NCI-H1092 treated with DMSO at 0.1 percent for 48 hours (cell line): ENCODE data around the gene SDHC.
"Not testable (repeated sequence)": the region's sequence is repeated elsewhere in the genome, so short reads cannot be mapped to it uniquely, and the experiment has no call there.

Source experiments
- DNase-seq: peaks from one replicate; lab custom pipeline; 2025; lab: John Stamatoyannopoulos, UW

The SDHC gene

DNA sequence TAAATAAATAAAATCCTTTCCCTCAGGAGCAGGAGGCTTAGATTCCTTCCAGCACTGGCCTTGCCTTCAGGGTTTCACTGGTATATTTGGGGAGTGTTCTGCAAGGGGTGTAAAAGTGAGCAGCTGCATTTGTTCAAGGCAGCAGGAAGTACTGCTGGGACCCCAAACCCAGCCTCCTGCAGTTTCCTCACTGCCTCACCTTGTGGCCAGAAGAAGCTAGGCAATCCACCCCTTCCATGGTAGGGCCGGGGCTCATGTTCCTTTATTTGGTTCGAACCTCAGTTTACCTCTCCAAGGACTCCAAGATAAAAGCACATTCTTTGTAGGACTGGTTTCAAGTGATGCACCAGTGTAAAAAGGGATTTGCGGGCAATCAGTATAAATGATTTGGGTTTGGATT, 74.5 kb downstream of the SDHC start:
- no peak for DNase-seq

DNA sequence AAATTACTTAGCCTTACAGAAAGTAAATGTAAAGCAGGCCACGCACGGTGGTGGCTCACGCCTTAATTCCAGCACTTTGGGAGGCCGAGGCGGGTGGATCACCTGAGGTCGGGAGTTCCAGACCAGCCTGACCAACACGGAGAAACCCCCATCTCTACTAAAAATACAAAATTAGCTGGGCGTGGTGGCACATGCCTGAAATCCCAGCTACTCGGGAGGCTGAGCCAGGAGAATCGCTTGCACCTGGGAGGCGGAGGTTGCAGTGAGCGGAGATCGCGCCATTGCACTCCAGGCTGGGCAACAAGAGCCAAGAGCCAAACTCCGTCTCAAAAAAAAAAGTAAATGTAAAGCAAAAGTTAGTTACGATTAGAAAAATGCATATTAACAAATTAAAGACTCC, 75.0 kb downstream of the SDHC start:
- not testable (repeated sequence) for DNase-seq

DNA sequence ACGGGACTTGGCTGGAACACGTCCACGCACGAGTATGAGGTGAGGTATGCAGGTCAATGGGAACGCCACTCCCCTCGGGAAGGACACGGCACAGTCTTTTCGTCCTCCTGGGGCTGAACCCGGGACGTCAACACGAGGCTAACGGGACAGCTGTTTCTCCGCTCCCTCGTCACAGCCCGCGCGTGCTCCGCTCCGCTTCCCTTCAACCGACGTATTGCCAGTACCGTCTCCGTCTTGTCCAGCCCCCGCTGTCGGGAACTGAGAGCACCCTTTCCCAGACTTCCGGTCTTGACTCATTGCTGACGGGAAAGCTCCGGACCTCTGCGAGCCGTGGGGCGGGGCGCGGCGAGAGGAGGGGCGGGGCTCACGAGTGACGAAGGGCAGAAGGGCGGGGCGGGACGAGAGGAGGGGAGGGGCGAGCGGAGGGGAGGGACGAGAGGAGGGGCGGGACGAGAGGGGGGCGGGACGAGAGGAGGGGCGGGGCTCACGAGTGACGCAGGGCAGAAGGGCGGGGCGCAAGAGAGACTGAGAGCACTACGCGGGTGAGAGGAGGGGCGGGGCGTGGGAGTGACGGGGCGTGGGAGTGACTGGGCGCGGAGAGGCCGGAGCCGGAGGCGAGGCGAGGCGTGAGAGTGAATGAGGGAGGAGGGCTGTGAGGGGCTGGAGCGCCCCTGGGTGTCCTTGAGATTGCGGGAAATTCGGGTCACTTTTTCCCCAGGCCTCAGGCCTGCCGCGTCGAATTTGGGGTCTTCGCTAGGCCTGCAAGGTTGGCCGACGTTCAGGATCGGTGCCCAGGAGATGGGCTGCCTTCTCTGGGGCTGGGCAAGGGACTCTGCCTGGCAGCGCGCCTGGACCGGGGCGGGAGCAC, 75.7 kb downstream of the SDHC start:
- peak; percentile 97 for DNase-seq

- DNase-seq, result no peak
Measured at GRCh38 chr1:161390559-161390858, 76.3 kb downstream of the SDHC start.

DNA sequence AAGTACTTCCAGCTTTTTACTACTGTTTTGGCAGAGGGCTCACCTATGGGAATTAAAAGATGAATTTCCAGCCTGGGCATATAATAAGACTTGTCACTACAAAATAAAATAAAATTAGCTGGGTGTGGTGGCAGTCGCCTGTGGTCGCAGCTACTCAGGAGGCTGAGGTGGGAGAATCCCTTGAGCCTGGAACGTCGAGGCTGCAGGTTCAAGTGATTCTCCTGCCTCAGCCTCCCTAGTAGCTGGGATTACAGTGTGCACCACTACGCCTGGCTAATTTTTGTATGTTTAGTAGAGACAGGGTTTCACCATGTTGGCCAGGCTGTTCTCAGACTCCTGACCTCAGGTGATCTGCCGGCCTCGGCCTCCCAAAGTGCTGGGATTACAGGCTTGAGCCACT, 77.0 kb downstream of the SDHC start:
- DNase-seq, result not testable (repeated sequence)

- DNase-seq, result no peak
Measured at GRCh38 chr1:161391611-161392010, 77.4 kb downstream of the SDHC start.

- no peak for DNase-seq
Measured at GRCh38 chr1:161393151-161393550, 79.0 kb downstream of the SDHC start.

DNA sequence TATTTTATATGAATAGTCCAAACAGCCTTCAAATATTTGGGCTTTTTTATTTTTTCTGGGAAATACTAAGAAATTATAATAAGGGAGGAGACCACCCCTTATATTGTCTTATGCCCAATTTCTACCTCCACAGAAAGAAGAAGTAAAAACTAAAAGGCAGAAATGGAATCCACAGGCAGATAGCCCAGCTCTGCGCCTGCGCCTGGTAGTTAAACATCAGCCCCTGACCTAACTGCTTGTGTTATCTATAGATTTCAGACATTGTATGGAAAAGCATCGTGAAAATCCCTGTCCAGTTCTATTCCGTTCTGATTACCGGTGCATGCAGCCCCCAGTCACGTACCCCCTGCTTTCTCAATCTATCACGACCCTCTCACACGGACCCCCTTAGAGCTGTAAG, 82.9 kb downstream of the SDHC start:
- not testable (repeated sequence) for DNase-seq

- no peak for DNase-seq
Measured at GRCh38 chr1:161398900-161399256, 84.7 kb downstream of the SDHC start.

GRCh38 chr1:161399257-161399998, 85.2 kb downstream of the SDHC start:
- peak; percentile 93 for DNase-seq

DNA sequence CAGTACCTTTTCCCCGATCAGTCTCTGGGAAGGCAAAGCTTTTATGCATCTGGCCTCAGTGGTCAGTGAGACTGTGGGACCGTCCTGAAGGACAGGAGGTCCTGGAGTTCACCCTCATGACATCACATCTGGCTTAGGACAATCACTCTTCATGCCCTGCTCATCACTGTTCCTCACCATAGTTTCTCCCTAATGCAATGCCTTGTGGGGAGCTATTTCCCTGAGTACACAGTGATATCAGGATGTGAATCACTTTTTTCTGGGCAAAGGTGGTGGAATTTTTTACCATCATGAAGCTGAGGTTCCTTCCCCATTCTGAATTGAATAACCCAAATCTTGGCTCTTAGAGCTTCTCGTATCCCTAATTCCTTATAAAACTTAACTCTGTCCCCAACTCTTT, 88.3 kb downstream of the SDHC start:
- DNase-seq, result no peak

DNA sequence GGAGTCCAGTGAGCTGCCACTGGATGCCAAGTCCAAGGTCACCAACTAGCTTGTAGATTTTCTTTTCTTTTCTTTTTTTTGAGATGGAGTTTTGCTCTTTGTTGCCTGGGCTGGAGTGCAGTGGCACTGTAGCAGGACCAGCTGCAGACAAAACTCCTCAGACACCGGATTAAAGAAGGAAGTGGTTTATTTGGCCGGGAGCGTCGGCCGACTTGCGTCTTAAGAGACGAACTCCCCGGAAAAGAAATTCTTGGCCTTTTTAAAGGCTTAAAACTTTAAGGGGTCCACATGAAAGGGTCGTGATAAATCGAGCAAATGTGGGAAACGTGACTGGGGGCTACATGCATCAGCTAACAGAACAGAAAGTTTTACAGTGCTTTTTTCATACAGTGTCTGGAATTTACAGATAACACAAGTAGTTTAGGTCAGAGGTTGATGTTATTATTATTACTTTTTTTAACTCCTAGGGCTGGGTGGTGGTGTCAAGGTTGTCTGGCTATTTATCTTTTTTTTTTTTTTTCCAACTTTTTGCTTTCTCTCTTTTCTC, 89.9 kb downstream of the SDHC start:
- DNase-seq, result no peak

DNA sequence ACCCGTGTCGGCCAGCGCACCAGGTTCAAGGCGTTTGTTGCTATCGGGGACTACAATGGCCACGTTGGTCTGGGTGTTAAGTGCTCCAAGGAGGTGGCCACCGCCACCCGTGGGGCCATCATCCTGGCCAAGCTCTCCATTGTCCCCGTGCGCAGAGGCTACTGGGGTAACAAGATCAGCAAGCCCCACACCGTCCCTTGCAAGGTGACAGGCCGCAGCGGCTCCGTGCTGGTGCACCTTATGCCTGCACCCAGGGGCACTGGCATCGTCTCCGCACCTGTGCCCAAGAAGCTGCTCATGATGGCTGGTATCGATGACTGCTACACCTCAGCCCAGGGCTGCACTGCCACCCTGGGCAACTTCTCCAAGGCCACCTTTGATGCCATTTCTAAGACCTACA, 92.4 kb downstream of the SDHC start:
- DNase-seq, result not testable (repeated sequence)

- no peak for DNase-seq
Measured at GRCh38 chr1:161407451-161407985, 93.3 kb downstream of the SDHC start.

GRCh38 chr1:161408429-161409052, 94.4 kb downstream of the SDHC start:
- no peak for DNase-seq

GRCh38 chr1:161409848-161410635, 95.9 kb downstream of the SDHC start:
- not testable (repeated sequence) for DNase-seq

DNA sequence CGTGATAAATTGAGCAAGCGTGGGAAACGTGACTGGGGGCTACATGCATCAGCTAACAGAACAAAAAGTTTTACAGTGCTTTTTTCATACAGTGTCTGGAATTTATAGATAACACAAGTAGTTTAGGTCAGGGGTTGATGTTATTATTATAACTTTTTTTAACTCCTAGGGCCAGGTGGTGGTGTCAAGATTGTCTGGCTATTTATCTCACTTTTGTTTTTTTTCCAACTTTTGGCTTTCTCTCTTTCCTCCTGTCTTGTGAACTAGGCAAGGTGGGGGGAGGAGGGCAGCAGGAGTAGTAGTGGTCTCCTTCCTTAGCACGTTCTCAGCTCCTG, 96.4 kb downstream of the SDHC start:
- not testable (repeated sequence) for DNase-seq
